HG03159 (cell line): ENCODE results near the gene TRIM61.

Source experiments
- ATAC-seq: cut with Tn5 transposase; IDR thresholded peaks from one replicate; pipeline ENCODE4 v1.9.1; 2021; ENCODE audit warnings: mild to moderate bottlenecking, moderate library complexity; ENCODE audit not compliant: unreplicated experiment

Gene TRIM61

GRCh38 chr4:164918956-164919355 lies 58.5 kb downstream of the TRIM61 start:
- no peak for ATAC-seq
